GM23338 (cell line): ENCODE measurements around the gene CHST15. TPM values are rescaled to one million over a fixed set of nuclear protein-coding genes. Genes with fewer than 3 reads are reported as not detected.

Source experiments
- ATAC-seq: fragments of 200-7000 bp; cut with Tn5 transposase; 3 replicates; pipeline ENCODE4 v1.9.1; 2020
- DNase-seq: peaks from one replicate; pipeline ENCODE4 v3.0.0-alpha.2; 2015; ENCODE audit warnings: low spot score
- H2AFZ ChIP-seq: fragments of 200-600 bp; sonication (generic); 2 replicates; pipeline ENCODE4 v1.8.0; 2016; ENCODE audit warnings: antibody characterized with exemption, mild to moderate bottlenecking, moderate library complexity
- H3F3A ChIP-seq: fragments of 200-600 bp; sonication (generic); replicated peaks from 2 replicates; pipeline ENCODE4 v1.8.0; 2017; ENCODE audit warnings: antibody characterized with exemption, mixed run types, low read depth
- H3K27ac ChIP-seq: fragments of 200-600 bp; sonication (generic); 2 replicates; pipeline ENCODE4 v1.6.1; 2016; ENCODE audit warnings: low read depth
- H3K27me3 ChIP-seq: fragments of 200-600 bp; sonication (generic); 2 replicates; pipeline ENCODE4 v1.8.0; 2016; ENCODE audit warnings: mild to moderate bottlenecking, mixed run types, moderate library complexity; ENCODE audit not compliant: insufficient read depth
- H3K36me3 ChIP-seq: fragments of 200-600 bp; sonication (generic); 2 replicates; pipeline ENCODE4 v1.8.0; 2016; ENCODE audit warnings: mild to moderate bottlenecking; ENCODE audit not compliant: insufficient read depth
- H3K4me1 ChIP-seq: fragments of 200-600 bp; sonication (generic); 2 replicates; pipeline ENCODE4 v1.8.0; 2016; ENCODE audit warnings: mild to moderate bottlenecking, moderate library complexity; ENCODE audit not compliant: insufficient read depth
- H3K4me2 ChIP-seq: fragments of 200-600 bp; sonication (generic); 2 replicates; pipeline ENCODE4 v1.7.1; 2017; ENCODE audit warnings: mixed run types
- H3K4me3 ChIP-seq: fragments of 200-600 bp; sonication (generic); 2 replicates; pipeline ENCODE4 v1.6.1; 2016; ENCODE audit warnings: mixed run types
- H3K79me2 ChIP-seq: fragments of 200-600 bp; sonication (generic); replicated peaks from 2 replicates; pipeline ENCODE4 v1.8.0; 2017; ENCODE audit warnings: mild to moderate bottlenecking; ENCODE audit not compliant: insufficient read depth
- H3K9me2 ChIP-seq: fragments of 200-600 bp; sonication (generic); 2 replicates; pipeline ENCODE4 v1.8.0; 2017; ENCODE audit not compliant: insufficient read depth
- H4K20me1 ChIP-seq: fragments of 200-600 bp; sonication (generic); replicated peaks from 2 replicates; pipeline ENCODE4 v1.8.0; 2017; ENCODE audit warnings: mild to moderate bottlenecking; ENCODE audit not compliant: insufficient read depth
- H3K27ac Mint-ChIP-seq: 2 replicates; pipeline ENCODE4 v1.8.0; 2020; ENCODE audit warnings: inconsistent platforms, mild to moderate bottlenecking, moderate library complexity, mixed read lengths
- H3K27me3 Mint-ChIP-seq: 3 replicates; pipeline ENCODE4 v1.8.0; 2022; ENCODE audit warnings: low read depth, mild to moderate bottlenecking, moderate library complexity, mixed read lengths, inconsistent platforms; ENCODE audit not compliant: insufficient read depth, poor library complexity
- H3K36me3 Mint-ChIP-seq: 3 replicates; pipeline ENCODE4 v1.8.0; 2021; ENCODE audit warnings: low read depth, mild to moderate bottlenecking, inconsistent platforms, moderate library complexity, mixed read lengths
- H3K4me1 Mint-ChIP-seq: 3 replicates; pipeline ENCODE4 v1.8.0; 2020; ENCODE audit warnings: mild to moderate bottlenecking, inconsistent platforms, mixed read lengths
- H3K4me3 Mint-ChIP-seq: 3 replicates; pipeline ENCODE4 v1.8.0; 2021; ENCODE audit warnings: moderate library complexity, mild to moderate bottlenecking, inconsistent platforms, mixed read lengths
- H3K9me3 Mint-ChIP-seq: 3 replicates; pipeline ENCODE4 v1.8.0; 2020; ENCODE audit warnings: moderate library complexity, mild to moderate bottlenecking, inconsistent platforms, mixed read lengths
- CREB1 ChIP-seq: fragments of 250-450 bp; sonication (Bioruptor Pico); IDR thresholded peaks from 2 replicates; pipeline ENCODE4 v1.5.0; 2020; ENCODE audit warnings: low read depth, mild to moderate bottlenecking, moderate library complexity
- ETS1 ChIP-seq: IDR thresholded peaks from 2 replicates; pipeline ENCODE4 v1.6.1; 2016; ENCODE audit warnings: antibody characterized with exemption
- EZH2 ChIP-seq: fragments of 200-600 bp; sonication (generic); IDR thresholded peaks from one replicate; pipeline ENCODE4 v1.8.0; 2017; ENCODE audit warnings: antibody characterized with exemption, mild to moderate bottlenecking, low read depth; ENCODE audit not compliant: unreplicated experiment
- EZH2phosphoT487 ChIP-seq: fragments of 200-600 bp; sonication (generic); IDR thresholded peaks from one replicate; pipeline ENCODE4 v1.8.1; 2018; ENCODE audit warnings: antibody characterized with exemption; ENCODE audit not compliant: unreplicated experiment
- JUNB ChIP-seq: IDR thresholded peaks from one replicate; pipeline ENCODE4 v1.6.1; 2016; ENCODE audit warnings: antibody characterized with exemption; ENCODE audit not compliant: unreplicated experiment
- NANOG ChIP-seq: IDR thresholded peaks from 2 replicates; pipeline ENCODE4 v1.6.1; 2016; ENCODE audit warnings: antibody characterized with exemption, borderline replicate concordance
- POLR2AphosphoS5 ChIP-seq: IDR thresholded peaks from 2 replicates; pipeline ENCODE4 v1.6.1; 2016; ENCODE audit warnings: antibody characterized with exemption, low read depth
- REST ChIP-seq: IDR thresholded peaks from one replicate; pipeline ENCODE4 v1.6.1; 2018; ENCODE audit warnings: antibody characterized with exemption; ENCODE audit not compliant: unreplicated experiment
- STAT1 ChIP-seq: IDR thresholded peaks from one replicate; pipeline ENCODE4 v1.6.1; 2016; ENCODE audit warnings: antibody characterized with exemption; ENCODE audit not compliant: unreplicated experiment
- ZNF114 ChIP-seq: fragments of 250-450 bp; sonication (Bioruptor Pico); IDR thresholded peaks from 2 replicates; pipeline ENCODE4 v1.5.0; 2020; ENCODE audit warnings: mild to moderate bottlenecking, moderate library complexity
- ZNF331 ChIP-seq: fragments of 250-450 bp; sonication (Bioruptor Pico); IDR thresholded peaks from 2 replicates; pipeline ENCODE4 v1.5.0; 2020; ENCODE audit warnings: low read depth, mild to moderate bottlenecking, moderate library complexity
- ZNF462 ChIP-seq: fragments of 250-450 bp; sonication (Bioruptor Pico); IDR thresholded peaks from 2 replicates; pipeline ENCODE4 v1.5.0; 2020; ENCODE audit warnings: mild to moderate bottlenecking, moderate library complexity
- polyA plus RNA-seq: library from polyadenylated mRNA; unstranded; fragments of >200 nt; fragmentation: Nextera tagmentation; extraction: Ambion mirVana; gene quantifications from 2 replicates; pipeline ENCODE4 v1.2.1, GENCODE V29; 2016
- total RNA-seq: library from RNA; depleted of rRNA; stranded (reverse); fragments of >200 nt; shearing (Covaris generic); gene quantifications from 2 replicates; pipeline ENCODE4 v1.2.3, GENCODE V29; 2014
- TF ChIP-seq, protein P1 (sequence below), 2 experiments: fragments of 200-600 bp in 1 of 2; sonication (generic) in 1 of 2; conservative IDR thresholded peaks; 2 replicates each; pipeline versions ENCODE4 v1.5.1 to v1.6.1; 2016 to 2017; ENCODE audit warnings: antibody characterized with exemption in 2 of 2, low read depth in 2 of 2, mild to moderate bottlenecking in 2 of 2, moderate library complexity in 1 of 2

The CHST15 gene
- total and polyA plus RNA-seq, 2 experiments from 2014 or later: 2.6 to 11.2 TPM

DNA sequence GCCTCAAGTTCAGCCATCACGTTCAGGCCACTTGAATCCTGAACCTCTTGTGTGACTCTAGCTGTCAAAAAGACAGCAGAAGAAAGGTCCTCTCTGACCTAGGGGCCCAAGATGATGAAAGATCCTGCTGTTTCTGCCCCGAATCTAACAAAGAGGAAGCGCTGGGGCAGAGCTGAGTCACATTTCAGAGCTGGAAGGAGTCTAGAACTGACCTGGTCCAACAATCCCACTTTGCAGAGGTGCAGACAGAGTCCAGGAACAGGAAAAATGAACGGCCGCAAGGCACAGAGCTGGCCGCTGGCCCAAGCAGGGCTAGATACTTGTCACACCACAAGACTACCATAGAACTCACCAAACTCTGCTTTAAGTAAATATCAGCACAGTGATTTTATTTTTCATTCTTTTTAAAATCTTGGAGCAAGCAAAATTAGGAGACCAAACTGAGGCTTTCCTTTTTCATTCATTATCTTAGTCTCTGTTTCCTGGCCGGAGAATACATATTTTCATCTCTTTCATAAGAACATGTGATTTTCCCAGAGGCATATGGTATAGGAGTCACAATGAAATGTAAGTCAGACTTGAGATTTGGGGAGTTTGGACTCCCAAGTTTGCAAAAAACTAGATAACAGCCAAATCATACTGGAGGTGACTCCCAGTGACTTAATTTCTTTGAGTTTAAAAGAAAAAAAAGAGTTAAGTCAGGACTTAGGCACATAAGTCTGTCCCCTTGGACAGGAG, 52.8 kb downstream of the CHST15 start:
- no peak for ATAC-seq
- DNase-seq: no peak
- H3K79me2 ChIP-seq: no peaks in the 10 kb centered on the region
- H3F3A ChIP-seq: no peaks in the 10 kb centered on the region
- peaks cover 10% of the 10 kb centered on the region; the same call in 1 of the 3 replicates for H3K4me1 Mint-ChIP-seq
- H3K27ac ChIP-seq: no peak overlapping the region
- no peak overlapping the region for H3K27ac Mint-ChIP-seq
- H3K4me1 ChIP-seq: no peaks in the 10 kb centered on the region
- H3K4me2 ChIP-seq: no peak overlapping the region
- H3K27me3 Mint-ChIP-seq: peaks cover 9% of the 10 kb centered on the region
- no peak overlapping the region for H3K4me3 Mint-ChIP-seq
- TF ChIP-seq EZH2 (no peak), ZNF462 (CRISPR knock-in tag) (no peak), REST (no peak), NANOG (no peak), ZNF331 (CRISPR knock-in tag) (no peak), JUNB (no peak), EZH2phosphoT487 (no peak), STAT1 (no peak), ZNF114 (CRISPR knock-in tag) (no peak), ETS1 (no peak), POLR2AphosphoS5 (no peak), CREB1 (CRISPR knock-in tag) (no peak)
- TF ChIP-seq, protein P1, sequence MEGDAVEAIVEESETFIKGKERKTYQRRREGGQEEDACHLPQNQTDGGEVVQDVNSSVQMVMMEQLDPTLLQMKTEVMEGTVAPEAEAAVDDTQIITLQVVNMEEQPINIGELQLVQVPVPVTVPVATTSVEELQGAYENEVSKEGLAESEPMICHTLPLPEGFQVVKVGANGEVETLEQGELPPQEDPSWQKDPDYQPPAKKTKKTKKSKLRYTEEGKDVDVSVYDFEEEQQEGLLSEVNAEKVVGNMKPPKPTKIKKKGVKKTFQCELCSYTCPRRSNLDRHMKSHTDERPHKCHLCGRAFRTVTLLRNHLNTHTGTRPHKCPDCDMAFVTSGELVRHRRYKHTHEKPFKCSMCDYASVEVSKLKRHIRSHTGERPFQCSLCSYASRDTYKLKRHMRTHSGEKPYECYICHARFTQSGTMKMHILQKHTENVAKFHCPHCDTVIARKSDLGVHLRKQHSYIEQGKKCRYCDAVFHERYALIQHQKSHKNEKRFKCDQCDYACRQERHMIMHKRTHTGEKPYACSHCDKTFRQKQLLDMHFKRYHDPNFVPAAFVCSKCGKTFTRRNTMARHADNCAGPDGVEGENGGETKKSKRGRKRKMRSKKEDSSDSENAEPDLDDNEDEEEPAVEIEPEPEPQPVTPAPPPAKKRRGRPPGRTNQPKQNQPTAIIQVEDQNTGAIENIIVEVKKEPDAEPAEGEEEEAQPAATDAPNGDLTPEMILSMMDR (conservative IDR thresholded peaks at IDR 0.05; ENCODE audit: low read depth in 2 of 2): no peak
- peaks cover 12% of the 10 kb centered on the region for H3K36me3 Mint-ChIP-seq
- H4K20me1 ChIP-seq: no peaks in the 10 kb centered on the region
- H3K36me3 ChIP-seq: no peaks in the 10 kb centered on the region
- H3K9me2 ChIP-seq: no peaks in the 10 kb centered on the region
- H3K9me3 Mint-ChIP-seq: peaks cover 2% of the 10 kb centered on the region
- no peak overlapping the region for H3K4me3 ChIP-seq
- H2AFZ ChIP-seq: no peak overlapping the region
- H3K27me3 ChIP-seq: no peaks in the 10 kb centered on the region
